ENCODE results near the gene PEX10.

The PEX10 gene

GRCh38 chr1:2429780-2430591 lies 17.6 kb upstream of the PEX10 start:
- TF ChIP-seq CTCF (conservative IDR thresholded peaks at IDR 0.05) (no peak; the same call in 1 of the 2 replicates), ZFX (IDR thresholded peaks at IDR 0.05) (no peak)
- no peak overlapping the region for H3K27ac ChIP-seq

DNA sequence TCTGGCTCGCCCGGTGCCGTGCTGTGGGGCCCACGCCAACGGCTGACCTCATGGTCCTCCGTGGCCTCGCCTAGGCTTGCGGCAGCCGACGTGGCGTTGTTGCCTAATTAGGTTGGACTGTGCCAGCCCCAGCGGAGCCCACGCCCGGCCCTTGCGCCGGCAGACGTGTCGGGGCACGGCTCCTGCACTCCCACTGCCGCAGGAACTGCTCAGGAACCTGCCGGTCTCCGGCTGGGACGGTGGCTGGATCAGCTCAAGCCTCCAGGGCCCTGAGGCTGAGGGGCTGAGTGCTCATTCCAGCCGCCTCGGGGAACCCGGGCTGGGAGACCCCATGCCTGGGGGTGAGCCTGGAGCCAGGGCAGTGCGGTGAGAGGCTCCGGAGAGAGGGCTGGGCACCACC lies 16.1 kb upstream of the PEX10 start:
- H3K27ac ChIP-seq = no peak overlapping the region
- TF ChIP-seq ZFX (IDR thresholded peaks at IDR 0.05) (no peak), CTCF (conservative IDR thresholded peaks at IDR 0.05) (no peak)

DNA sequence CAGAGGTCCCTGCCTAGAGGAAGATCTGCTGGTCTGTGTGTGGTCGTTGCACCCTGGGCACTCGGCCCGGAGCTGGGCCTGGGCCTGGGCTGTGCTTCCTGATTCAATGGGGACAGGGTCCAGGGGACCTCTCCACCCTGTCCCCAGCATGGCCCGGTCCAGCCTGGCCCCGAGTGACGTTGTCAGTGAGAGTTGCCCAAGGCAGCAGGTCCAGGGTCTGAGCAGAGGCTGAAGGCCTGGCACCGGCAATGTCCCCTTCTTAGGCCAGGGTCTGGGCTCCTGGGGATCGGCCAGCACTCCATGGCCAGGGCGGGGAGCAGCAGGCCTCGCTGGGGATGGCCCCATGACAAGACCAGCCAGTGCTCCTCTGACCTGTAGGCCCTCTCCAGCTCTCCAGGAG lies 15.6 kb upstream of the PEX10 start:
- H3K27ac ChIP-seq = no peak overlapping the region
- TF ChIP-seq CTCF (conservative IDR thresholded peaks at IDR 0.05) (no peak), ZFX (IDR thresholded peaks at IDR 0.05) (no peak)

- TF ChIP-seq CTCF (conservative IDR thresholded peaks at IDR 0.05) (no peak), ZFX (IDR thresholded peaks at IDR 0.05) (no peak)
- H3K27ac ChIP-seq = no peak overlapping the region
Observed at GRCh38 chr1:2427051-2427450, 14.7 kb upstream of the PEX10 start.

GRCh38 chr1:2426540-2426939 lies 14.2 kb upstream of the PEX10 start:
- no peak overlapping the region for H3K27ac ChIP-seq
- TF ChIP-seq ZFX (IDR thresholded peaks at IDR 0.05) (no peak), CTCF (conservative IDR thresholded peaks at IDR 0.05) (no peak)

DNA sequence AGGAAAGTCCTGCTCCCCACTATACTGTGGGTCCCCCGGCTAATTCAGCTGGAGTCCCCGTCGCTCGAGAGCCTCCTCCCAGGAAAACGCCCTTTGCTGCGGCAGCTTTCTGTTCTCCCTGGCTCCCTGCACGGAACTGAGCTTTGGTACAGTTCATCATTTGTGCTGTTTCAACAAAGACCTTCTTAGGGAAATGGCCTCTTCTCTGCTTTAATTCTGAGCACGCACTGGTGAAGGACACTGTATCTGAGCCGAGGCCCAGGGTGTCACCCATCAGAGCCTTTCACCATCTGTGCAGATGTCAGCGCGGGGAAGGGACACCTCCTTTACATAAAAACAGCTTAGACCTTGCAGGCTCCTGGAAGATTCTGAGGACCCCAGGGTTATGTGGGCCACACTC lies 13.5 kb upstream of the PEX10 start:
- TF ChIP-seq ZFX (IDR thresholded peaks at IDR 0.05) (no peak), CTCF (conservative IDR thresholded peaks at IDR 0.05) (no peak)
- H3K27ac ChIP-seq = no peak overlapping the region

GRCh38 chr1:2422523-2422922 lies 10.2 kb upstream of the PEX10 start:
- TF ChIP-seq ZFX (IDR thresholded peaks at IDR 0.05) = no peak
- no peak for TF ChIP-seq CTCF (conservative IDR thresholded peaks at IDR 0.05)

More at GRCh38 chr1:2422523-2422922, 10.2 kb upstream of the PEX10 start:
- no peak overlapping the region for H3K27ac ChIP-seq

Data from C4-2B (cell line).